GM18868 (cell line): ENCODE measurements around the gene LHFPL3.

ENCODE experiments used
- ATAC-seq: cut with Tn5 transposase; IDR thresholded peaks from one replicate; pipeline ENCODE4 v1.9.1; 2021; ENCODE audit warnings: mild to moderate bottlenecking, moderate library complexity; ENCODE audit not compliant: unreplicated experiment

Gene LHFPL3

GRCh38 chr7:104469166-104469820, 140.9 kb downstream of the LHFPL3 start:
- no peak for ATAC-seq

DNA sequence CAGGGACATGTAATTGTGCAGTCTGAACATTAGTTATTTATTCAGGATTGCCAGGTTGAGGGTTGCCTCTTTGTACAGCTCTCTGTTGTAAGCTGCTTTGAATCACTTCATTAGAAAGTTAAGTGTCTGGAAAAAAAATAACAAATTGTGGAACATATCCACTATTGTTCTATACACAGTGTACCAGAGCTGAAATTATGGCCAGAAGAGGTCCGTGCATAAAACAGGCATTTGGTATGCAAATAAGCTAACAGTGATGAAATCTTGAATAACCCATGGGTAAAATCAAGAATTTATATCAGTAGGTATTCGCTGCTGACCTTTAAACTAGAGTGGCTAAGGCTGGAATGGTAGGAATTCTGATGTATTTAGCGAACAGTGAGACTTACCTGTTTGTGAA, 152.1 kb downstream of the LHFPL3 start:
- ATAC-seq = no peak

DNA sequence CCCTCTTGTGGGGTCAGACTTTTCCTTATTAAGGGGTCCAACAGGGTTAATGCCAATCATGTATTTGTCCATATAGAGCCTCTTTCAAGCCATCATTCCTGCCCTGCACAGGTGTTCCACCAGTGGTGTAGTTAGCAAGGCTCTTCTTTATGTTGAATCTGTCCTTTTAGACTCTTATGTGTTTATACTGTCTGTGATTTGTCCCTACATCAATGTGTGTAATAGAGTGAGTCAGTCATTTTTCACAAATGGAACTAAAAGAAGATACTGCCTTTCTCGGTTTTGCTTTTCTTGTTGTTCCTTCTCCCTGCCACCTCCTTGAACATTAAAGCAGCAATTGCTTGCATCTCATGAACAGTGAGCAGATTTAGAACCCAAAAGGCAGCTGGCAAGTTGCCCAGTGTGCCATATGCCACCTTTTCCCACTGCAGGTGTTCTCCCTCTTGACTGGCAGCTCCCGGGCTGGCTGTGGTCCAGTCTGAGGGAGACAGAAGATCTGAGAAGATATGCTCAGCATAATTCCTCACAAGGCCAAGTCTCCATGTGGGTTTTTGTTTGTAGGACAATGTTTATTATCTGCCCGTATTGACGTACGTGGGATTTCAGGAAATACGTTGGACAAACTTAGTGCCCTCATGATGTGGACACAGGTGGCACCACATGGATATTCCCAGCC, 154.1 kb downstream of the LHFPL3 start:
- ATAC-seq = no peak

DNA sequence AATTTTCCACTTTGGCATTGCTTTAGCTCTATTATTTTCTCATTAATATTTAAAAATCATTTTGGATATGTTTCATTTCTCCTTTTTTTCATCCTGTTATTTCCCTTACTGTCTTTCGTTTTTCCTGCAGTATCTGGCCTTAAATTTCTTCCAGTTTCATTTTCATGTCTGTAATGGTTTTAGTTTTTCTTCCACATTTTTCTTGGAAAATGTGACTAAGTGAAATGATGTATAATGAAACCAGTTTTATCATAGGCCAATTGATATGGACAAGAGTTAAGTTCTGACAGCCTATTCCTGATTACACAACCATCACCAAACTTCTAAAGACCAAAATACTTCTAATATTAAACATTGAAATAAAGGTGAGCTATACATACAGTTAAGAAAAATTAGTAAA, 158.5 kb downstream of the LHFPL3 start:
- no peak for ATAC-seq

GRCh38 chr7:104487642-104488041, 159.2 kb downstream of the LHFPL3 start:
- no peak for ATAC-seq

DNA sequence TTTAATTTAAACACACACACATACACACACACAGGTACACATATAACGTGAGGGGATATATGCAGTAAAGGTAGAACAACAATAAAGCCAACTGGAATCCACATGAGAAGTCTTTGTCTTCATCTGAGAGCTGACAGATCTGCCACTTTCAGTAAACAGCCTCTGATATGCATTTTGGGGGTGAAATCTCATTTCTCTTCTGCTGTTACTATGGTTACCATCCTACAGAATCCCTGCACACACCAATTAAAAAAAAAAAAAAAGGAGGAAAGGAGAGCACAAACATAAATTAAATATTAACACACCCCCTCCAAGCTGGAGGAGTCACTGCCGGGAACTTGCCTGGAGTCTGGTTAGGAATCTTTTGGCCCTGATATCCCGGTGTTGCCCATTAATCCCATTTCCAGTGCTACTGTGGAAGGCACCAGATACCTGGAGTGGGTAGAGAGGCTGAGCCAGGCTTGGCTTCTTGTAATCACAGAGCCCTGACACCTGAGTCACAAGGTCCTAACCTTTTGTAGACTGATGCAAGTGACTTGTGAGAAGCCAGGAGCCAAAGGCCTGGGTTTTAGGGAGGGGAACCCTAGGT, 169.1 kb downstream of the LHFPL3 start:
- no peak for ATAC-seq

- ATAC-seq = no peak
Measured at GRCh38 chr7:104499975-104500374, 171.6 kb downstream of the LHFPL3 start.

DNA sequence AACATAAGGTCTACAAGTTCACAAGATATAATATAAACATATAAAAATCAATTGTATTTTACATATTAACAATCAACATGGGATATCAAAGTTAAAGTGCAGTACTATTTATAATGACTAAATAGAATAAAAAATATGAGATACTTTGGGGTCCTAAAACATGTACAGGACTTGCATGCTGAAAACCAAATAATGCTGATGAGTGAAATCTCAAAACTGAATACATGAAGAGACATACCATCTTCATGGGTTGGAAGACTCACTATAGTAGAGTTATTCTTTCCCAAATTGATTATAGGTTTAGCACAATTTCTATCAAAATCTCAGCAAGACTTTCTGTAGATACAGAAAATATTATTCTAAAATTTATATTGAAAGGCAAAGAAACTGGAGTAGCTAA, 181.5 kb downstream of the LHFPL3 start:
- no peak for ATAC-seq

GRCh38 chr7:104524853-104525252, 196.4 kb downstream of the LHFPL3 start:
- no peak for ATAC-seq

GRCh38 chr7:104528142-104528541, 199.7 kb downstream of the LHFPL3 start:
- no peak for ATAC-seq

DNA sequence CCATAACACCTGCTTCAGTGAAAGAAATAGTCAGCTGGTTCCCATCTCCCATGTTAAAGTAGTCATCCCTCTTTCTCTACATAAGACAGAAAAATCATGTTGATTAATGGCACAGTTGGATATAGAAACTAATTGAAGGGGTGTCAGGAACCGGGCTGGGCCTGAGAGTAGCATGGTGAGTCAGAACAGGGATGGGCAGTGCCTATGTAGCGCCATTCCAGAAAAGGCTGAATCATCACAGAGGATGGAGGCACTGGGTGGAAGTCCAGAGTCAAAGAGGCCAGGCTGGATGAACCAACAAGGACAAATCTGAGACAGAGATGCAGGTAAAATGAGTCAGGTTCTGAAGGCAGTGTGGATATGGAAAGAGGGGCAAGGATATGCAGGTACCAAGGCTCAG, 201.2 kb downstream of the LHFPL3 start:
- no peak for ATAC-seq

DNA sequence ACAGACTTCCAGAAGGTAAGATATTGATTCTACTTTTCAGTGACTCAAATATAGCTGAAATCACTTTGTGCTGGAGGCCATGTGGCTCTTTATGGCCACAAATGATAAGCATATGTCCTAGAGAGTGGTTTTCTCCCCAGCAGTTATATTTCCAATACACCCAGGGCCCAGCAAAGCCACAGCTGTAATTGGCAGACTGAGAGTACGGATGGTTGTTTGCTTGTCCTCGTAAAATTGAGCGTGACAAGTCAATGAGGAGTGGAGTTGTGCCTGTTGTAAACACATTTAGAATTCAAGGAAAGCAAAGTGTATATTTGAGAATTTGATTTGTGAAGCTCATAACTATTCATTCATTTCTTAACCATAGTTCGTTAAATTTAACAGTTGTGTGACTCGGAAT, 201.8 kb downstream of the LHFPL3 start:
- ATAC-seq = no peak

DNA sequence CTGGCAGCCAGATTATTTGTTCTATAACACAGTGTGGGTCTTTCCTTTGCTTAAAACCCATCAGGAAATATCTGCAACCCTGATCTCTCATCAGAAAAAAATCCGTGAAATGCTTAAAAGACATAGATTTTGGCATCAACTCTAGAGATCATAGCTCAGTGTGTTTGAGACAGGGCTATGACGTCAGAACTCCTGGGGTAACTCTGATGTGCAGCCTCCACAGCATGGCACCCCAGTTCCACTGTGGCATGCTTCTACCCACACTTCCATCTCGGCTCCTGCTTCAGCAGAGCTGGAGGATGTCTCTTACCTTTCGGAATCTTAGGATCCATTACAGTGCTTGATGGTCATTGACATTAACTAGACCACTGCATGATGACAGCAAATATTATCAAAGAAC, 205.7 kb downstream of the LHFPL3 start:
- no peak for ATAC-seq

- no peak for ATAC-seq
Measured at GRCh38 chr7:104535841-104536240, 207.4 kb downstream of the LHFPL3 start.

DNA sequence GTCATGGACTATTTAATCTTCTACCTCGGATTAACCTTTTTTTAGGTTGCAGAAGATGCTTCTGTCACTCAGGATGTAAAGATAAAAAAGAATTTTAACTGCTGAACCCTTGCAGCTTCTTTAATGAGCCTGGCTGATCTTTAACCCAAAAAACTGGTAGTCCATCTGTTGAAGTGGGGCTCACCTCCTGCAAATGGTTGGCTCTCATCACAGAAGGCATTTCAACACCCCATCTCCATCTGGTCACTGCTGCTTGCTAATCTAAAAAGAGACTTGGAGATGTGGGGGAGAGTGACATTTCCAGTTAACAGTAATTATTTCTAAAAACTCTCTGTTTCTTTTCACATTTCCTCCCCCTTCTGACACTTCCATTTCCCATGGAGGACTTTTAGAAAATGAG, 208.6 kb downstream of the LHFPL3 start:
- ATAC-seq = no peak

DNA sequence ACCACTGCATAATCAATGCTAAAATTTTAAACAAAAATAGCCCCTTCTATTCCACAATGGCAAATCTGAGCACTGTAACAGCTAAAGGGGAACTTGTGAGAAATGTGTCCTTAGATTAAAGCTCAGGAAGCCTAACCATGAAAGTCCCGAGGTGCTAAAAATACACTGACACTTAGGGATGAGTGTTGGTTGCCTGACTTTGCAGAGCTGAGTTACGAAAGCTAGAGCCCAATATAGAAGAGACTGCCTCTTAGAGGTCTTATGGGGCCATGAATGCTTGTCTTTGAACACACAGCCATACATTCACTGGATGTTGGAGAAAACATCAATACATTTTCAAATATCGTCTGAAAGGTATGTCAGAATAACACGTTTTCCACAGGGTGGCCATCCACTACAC, 209.7 kb downstream of the LHFPL3 start:
- no peak for ATAC-seq

DNA sequence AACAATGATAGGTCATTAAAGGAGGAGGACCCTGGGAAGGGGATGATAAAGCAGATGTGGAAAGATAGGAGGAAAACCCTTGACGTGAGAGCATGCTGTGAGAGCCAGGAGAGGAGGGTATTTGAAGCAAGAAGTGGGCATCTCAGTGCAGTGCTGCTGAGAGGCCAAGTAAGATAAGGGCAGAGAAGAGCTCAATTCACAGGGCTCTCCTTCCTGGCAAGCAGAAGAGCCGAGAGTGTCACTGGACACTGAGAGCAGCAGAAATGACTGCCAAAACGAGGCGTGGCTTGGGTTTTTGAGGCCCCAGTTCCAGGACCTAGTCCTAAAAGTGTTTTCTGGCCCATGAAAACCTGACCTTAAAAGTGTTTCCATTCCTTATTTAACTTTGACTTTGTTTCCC, 213.5 kb downstream of the LHFPL3 start:
- no peak for ATAC-seq

GRCh38 chr7:104548861-104549260, 220.5 kb downstream of the LHFPL3 start:
- ATAC-seq = no peak

- ATAC-seq = no peak
Measured at GRCh38 chr7:104550362-104550761, 222.0 kb downstream of the LHFPL3 start.

GRCh38 chr7:104551226-104551625, 222.8 kb downstream of the LHFPL3 start:
- no peak for ATAC-seq

GRCh38 chr7:104552102-104552501, 223.7 kb downstream of the LHFPL3 start:
- no peak for ATAC-seq

DNA sequence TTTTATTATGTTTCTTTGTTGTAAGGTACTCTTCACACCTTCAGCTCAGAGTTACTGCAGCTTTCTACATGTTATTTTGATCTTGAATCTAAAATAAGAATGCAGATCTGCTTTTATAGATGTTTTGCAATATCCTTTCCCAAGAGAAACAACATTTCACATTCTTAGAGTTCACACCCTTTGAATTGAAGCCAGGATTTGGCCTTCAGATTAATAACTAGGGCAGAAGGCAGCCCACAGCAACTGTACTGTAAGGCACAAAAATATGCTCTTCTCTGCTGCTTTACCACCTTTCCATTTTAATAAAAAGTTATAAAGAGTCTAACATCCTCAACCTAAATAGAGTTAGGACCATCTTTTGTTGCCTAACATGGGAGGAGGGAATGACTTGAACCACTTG, 224.7 kb downstream of the LHFPL3 start:
- ATAC-seq = no peak
